LoVo (cell line): ENCODE measurements around the gene TRIP10.

Experiments used
- DNase-seq: peaks from one replicate; pipeline ENCODE4 v3.0.0-alpha.2; 2016; ENCODE audit warnings: low spot score

TRIP10 gene

DNA sequence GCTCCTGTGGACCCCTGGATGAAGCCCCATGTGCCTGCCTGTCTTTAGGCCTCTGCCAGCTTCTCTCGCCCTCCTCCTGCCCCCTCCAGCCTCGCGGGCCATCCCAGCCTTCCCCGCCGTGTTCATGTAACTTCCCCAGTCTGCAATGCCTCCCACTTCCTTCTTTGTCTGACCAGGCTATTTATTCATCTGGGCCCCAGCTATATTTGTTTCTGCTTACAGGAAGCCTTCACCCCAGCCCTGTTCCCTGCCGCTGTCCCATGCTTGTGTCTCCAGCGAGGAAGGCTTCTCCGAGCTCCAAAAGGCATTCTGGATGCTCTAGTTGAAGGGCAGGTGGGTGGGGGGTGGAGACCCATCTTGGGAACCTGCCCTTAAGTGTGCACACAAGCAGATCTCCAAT is 11.1 kb upstream of the TRIP10 start:
- no peak for DNase-seq

DNA sequence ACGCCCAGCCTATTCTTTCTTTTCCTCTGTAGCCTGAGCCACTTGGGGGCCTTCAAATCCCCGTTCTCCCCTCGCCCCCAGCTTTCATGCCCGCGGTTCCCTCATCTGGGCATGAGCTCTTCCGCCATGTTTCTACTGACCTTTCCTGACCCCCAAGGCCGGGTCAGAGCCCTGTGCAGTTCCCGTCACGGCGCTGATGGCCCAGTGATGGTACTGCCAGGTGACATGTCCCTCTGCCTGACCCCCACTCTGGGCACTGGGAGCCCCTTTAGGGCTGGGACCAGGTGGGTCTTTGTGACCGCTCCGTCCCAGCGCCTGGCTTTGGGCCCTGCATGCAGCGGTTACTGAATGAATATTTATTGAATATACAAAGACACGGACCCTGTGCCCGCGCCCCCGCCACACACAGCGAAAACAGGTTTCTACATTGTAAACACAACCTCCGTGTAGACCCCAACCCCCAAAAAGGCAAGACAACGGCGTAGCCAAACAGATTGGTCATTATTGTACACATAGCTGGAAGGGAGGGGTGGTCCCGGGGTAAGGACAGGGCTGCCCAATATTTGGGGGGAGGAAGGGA is 9.8 kb upstream of the TRIP10 start:
- no peak for DNase-seq

DNA sequence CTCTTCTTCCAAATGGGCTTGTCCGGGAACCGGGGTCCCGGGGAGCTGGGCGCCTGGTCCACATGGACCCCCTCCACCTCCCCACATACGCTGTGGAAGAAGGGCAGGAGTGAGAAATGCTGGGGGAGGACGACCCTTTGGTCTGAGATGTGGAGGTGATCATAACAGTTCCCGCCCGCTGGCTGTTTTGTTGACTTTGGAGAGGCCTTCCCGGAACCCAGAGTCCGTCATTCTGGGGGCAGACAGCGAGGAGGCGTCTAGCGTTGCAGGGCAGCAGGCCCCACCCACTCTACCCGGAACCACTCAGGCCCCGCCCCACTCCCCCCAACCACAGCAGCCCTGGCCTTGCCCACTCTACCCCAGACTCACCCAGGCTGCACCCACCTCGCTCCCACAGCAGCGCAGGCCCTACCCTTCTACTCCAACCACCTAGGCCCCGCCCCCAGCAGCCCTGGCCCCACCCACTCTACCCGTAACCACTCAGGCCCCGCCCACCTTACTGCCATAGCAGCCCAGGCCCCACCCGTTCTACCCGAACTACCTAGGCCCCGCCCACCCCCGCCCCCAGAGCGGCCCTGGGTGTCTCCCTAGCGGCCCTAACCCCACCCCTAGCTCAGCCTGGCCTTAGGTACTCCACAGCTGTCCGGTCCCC is 9.2 kb upstream of the TRIP10 start:
- no peak for DNase-seq

DNA sequence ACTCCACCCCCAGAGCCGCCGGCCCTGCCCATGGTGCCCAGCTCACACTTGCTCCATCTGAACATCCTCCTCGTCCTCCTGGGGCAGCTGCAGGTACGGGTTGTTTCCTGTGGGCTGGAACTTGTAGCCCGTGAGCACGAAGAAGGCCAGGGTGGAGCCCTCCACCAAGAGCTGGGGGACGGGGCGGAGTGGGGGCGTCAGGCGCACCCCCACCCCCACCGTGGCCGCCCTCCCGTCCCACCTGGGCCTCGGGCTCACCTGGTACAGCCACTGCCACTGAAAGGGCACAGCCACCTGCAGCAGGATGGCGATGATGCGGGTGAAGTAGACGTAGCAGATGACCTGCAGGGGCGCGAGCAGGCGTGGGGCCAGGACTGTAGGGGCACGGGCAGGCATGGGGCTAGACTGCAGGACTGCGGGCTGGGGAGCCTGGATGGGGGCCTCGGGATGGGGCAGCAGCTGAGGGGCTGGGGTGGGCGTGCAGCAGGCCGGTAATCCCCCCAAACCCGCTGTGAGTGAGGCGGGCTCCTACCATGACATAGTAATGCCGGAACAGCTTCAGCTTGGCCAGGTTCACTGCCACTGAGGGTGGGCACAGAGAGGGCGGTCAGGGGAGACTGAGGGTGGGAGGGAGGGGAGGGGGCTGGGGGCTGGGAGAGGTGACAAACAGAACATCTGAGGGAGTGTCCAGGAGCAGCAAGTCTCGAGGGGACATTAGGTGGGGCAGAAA is 8.4 kb upstream of the TRIP10 start:
- DNase-seq: no peak

DNA sequence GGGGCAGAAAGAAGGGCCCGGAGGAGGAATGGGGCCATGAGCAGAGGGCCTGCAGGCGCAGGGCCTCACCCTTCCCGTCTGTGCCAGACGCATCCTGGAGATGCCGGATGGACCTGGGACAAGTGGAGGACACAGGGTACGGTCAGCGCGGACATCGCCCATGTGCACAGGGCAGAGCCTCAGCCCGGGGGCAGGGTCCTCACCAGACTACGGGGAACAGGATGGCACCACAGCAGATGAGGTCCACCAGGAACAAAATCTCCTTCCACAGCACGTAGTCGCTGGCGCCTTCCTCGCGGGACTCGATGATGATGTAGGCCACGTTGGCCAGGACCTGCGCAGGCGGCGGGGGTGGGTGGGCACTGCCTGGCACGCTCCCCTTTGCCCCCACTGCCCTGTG is 7.7 kb upstream of the TRIP10 start:
- DNase-seq: no peak

DNA sequence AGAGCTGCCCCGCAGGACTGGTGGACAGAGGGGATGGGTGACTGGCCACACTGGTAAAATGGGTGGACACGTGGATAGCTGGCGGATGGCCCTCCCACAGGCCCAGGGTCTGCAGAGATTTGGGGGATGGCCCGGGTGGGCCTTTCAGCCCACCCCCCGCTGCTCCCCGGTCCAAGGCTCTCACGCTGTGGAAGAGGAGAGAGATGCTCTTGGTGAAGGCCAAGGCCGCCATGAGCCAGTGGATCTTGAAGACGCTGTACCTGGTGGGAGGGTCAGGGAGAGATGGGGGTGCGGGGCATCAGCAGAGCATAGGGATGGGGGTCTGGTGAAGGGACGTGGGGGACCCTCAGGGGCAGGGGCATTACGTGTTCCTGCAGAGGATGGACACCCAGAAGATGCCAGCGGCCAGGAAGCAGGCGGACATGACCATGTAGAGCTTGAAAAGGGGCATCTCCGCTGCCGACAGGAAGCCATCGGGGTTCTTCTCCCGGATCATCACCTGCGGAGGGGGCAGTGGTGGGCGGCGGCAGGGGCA is 6.6 kb upstream of the TRIP10 start:
- DNase-seq: no peak

DNA sequence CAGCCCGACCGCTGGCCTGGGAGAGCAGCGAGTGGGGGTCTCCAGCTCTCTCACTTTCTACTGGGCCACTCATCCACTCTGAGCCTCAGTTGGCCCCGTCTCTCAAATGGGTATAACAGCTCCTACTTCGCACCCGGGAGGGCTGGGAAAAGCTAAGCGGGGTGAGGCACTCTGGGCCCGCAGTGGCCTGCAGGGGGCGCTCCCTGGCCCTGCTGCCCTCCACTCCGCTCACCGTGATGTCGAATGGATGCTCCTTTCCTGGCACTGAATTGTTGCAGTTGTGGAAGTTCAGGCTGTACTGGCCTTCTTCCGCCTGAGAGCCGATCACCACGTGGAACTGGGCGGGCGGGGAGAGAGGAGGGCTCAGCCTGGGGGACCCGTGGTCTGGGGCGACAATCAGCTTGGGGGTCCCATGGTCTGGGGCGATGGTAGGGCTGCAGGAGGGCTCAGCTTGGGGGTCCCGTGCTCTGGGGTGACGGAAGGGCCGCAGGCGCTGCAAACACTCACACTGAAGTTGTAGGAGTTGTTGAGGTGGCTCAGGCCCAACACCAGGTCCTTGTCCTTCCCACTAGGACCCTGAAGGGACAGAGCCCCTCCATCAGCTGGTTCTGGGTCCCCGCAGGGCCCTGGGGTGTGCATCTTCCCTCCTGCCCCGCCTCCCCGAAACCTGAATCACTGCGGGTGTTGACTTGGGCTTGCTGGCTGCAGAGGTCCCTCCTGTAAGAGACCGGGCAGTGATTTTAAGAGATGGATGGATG is 6.0 kb upstream of the TRIP10 start:
- DNase-seq: no peak

DNA sequence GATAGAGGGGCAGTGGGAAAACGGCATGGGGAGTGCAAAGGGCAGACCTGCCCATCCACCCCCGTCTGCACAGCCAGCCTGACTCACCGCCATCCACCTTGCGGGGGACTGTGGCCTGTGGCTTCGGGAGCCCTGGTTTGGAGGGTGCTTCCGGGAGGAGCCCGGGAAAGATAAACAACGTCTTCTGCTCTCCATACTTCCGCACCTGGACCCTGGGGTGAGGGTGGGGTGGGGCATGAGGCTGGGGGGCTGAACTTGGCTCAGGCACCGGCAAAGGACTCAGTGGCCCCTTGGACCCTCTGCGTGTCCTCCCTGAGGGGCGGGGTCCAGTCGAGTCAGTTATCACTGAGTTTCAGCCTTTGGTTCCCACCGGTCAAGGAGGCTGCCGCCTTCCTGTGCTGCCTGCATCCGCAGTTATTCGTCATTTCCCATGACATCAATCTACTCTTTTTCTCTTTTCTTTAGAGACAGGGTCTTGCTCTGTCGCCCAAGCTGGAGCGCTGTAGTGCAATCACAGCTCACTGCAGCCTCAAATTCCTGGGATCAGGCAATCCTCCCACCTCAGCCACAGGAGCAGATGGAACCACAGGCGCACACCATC is 5.3 kb upstream of the TRIP10 start:
- DNase-seq: no peak

DNA sequence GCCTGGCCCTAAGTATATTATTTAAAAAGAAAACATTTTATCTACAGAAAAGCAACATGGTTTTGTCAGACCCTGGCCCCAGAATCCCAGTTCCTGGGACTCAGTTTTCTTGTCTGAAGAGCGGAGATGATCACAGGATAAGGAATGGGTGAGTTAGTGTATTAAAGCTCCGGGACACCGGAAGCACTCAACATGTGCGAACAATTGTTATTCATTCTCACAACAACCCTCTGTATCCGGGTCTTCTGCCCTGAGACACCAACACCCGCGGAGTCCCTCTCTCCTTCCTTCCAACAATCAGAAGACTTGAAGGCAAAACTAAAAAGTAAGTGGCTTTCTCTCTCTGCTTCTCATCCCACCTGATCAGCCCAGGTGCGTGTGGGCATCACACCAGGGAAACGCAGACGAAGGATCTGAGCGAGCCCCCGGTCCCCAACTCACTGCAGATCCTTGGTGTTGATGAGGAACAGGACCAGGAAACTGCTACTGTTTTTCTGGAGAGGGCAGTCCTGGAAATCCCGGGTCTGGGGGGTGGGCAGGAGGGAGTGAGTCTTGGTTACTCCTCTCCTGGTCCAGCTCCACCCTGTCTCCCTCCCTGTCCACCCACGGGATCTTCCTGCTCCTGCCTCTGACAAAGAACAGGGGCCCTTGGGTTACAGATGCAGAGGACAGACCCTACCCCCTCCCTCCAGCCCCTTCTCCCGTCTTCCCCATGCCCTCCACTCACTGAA is 4.1 kb upstream of the TRIP10 start:
- DNase-seq: no peak

DNA sequence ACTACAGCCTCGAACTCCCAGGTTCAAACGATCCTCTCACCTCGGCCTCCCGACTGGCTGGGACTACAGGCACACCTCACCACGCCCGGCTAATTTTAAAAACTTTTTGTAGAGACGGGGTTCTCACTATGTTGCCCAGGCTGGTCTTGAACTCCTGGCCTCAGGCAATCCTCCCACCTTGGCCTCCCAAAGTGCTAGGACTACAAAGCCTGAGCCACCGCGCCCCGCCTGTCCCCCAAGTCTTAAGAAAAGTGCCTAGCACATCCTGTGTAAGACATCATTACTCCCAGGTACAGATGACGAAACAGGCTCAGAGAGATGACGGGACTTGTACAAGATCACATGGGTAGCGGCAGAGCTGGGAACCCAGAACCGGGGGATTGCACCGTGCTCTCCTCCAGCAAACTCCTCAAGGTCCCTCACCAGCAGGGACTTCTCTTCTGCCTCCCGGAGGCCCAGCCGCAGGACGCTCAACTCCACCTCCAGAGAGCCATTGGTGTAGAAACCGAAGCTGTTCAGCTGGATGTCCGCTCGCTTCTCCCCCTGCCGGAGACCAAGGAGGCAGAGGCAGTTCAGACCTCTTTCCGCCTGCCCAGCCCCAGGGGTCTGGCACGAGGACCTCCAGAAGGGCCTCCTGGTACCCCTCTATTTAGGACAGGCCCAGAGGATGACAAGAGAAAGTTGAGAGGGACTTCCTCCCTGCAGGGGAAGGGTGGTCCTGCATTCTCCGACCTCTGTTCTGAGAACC is 3.1 kb upstream of the TRIP10 start:
- peak; percentile 82 for DNase-seq

DNA sequence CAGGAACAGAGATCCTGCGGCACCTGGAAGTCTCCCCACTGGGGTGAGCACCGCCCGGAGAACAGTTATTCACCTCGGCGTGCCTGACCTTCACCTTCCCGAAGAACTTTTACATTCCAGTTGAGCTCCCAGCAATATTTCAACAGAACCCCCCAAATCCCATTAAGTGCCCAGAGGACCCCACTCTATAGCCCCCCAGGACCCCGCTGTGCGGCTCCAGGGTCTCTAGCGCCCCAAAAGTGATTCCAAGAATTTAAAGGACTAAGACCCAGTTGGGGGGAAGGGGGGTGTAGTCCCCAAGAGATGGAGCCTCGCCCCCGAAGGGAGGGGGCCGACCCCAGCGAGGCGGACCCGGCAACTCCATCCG is 2.6 kb upstream of the TRIP10 start:
- DNase-seq: peak; percentile 37

DNA sequence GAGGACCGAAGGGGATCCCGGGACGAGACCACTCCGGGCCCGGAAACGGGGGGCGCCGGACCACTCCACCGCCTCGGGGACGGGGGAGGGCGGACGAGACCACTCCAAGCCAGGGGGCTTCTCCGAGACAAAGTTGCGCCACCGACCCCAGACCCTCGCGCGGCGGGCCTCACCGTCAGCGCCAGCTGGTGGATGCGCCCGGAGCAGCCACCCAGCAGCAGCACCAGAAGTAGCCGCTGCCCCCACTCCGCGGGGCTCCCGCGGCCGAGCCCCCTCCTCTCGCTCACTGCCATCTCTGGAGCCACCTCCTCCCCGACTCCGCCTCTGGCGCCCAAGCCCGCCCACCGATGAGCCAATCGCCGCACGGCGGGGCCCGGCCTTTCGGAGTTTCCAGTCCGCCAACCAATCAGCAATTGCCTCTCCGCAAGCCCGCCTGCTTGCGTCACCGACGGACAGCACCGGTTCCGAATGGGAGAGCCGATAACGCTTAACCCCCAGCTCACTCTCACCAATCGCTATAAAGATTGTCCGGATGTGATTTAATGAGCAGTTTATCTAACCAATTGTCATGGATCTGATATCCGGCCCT is 2.1 kb upstream of the TRIP10 start, which contains the start of gene GPR108:
Gene GPR108 (minus strand): TSS at position 297 of the 589 bp plus-strand sequence. CDS start 4 bp downstream, at position 293.
- peak; percentile 99 for DNase-seq

DNA sequence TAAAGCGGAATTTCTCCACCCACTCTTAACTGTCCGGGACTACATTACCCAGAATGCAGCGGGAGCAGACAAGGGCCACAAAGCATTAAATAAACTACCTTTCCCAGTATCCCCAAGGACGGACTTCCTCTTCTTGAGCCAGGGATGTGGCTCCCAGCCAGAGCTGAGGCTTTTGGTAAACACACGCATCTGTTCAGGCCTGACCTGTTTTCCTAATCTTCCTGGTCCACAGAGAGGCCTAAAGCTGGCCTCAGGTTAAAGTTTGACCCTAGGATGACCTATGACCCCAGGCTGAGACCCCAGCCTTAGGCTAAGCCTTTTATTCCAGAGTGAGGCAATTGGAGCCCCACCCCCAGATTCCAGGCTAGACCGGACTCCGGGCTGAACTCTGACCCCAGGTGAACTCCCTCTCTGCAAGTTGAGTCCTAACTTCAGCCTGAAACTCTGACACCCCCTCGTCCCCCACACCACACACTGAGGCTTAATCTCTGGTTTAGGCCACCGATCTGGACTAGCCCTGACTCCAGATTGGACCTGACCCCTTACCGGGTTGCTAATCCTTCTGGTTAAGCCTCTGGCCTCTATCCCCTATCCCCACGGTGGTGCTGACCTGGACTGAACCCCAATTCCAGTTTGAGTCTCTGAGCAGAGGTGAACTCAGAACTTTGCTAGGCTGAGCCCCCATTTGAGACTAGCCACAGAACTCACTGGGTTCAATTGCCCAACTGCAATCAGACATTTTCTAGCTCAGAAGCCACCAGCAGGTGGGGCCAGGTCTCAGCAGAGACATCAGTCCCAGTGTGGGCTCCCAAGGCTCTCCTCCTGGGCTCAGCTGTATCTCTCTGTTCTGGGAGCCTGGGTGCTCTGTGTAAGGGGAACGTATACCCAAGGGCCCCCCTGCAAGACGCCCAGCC is 1.4 kb upstream of the TRIP10 start:
- DNase-seq: peak; percentile 83

DNA sequence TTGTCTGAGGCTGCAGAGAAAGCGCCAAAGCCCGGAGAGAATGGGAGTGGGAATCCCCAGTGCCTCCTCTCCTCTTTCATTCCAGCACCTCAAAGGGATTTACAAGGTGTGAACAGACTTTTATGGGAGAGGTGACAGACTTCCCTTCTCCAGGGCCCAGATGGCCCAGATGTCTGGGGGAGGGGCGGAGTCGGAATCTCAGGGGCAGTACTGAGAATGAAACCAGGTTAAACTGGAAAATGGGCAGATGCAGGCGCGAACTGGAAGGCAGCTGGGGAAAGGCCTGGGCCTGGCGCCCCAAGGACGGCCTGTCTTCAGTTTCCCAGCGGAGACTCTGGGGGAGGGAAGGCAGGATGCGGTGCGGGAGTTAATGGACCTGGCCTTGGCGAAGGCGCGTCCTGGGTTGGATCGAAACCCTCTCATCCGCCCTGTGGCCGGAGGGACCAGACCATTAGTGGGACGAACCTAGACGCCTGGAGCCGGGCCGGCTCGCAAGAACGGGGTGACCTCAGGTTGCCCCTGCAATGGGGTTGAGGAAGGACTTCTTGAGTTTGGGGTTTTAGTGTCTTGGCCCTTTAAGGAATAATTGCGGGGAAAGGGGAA is 592 bp upstream of the TRIP10 start:
- no peak for DNase-seq

DNA sequence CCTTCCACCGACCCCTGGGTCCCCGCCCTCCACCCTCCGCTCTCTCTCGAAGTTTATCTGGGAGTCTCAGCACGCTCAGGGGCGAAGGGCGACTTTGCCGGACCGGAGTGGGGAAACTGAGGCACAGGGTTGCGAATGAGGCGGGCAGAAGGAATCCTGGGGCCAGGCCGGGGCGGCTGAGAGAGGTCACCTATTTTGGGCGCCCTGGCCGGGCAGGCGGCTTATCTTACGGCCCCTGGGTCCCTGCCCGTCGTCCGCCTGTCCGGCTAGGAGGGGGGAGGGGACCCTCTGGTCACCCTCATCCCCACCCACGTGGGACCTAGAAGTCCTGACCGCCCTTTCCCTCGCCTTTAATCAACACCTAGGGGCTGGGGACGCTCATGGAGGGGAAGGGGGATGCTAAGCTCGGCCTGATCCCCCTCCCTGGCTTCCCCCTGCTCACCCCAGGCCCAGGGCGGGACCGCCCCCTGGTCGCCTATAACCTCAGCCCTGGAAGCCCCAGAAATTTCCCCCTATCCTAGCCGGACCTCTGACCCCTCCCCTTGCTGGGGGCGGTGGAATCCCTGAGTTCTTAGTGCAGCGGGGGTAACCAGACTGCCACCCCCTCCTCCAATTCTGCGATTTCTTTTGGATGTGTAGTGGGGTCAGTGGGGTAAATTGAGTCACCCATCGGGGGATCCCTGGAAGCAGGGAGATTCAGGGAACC is 556 bp downstream of the TRIP10 start:
- DNase-seq: no peak

DNA sequence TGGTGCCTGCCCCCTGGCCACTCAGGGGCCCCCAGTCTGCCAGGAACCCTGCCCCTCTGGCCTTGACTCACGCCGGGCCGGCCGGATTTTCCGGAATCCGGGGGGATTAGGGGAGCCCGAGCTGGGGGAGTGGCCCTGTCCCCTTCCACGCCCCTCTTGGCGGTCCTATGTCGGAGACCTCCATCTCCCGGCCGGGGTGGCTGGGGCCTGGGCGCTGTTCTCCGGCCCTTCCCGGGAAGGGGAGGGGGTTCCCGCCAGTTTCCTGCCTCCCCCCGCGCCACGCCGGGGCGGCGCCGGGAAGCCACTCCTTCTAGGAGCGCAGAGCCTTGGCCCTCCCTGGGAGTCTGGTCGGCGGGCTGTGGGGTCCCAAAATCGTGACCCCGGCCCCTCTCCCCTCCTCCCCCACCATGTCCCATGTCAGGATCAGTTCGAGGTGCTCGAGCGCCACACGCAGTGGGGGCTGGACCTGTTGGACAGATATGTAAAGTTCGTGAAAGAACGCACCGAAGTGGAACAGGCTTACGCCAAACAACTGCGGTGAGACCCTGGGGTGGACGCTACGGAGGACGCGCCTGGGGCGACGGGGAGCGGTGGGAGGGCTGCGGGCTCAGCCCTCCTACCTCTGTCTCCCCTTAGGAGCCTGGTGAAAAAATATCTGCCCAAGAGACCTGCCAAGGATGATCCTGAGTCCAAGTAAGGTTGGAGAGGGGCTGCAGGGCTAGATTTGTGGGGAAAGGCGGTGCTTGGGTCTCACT is 1.3 kb downstream of the TRIP10 start:
- no peak for DNase-seq

DNA sequence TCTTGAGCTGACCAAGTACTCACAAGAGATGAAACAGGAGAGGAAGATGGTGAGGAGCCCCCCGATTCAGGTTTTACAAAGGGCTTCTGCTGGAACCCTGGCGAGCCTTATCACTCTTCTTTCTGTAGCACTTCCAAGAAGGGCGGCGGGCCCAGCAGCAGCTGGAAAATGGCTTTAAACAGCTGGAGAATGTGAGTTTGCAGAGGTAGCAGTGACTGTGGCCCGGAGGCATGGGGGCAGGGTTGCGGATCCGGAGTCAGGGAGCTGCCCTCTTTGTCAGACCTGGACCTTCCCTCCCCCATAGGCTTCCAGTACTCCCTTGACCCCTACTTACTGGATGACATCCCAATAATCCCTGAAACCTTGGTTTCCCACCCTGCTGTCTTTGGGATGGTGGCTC is 3.6 kb downstream of the TRIP10 start:
- no peak for DNase-seq
